Measurements from ENCODE around the gene CALN1.

- TF ChIP-seq, protein P1, sequence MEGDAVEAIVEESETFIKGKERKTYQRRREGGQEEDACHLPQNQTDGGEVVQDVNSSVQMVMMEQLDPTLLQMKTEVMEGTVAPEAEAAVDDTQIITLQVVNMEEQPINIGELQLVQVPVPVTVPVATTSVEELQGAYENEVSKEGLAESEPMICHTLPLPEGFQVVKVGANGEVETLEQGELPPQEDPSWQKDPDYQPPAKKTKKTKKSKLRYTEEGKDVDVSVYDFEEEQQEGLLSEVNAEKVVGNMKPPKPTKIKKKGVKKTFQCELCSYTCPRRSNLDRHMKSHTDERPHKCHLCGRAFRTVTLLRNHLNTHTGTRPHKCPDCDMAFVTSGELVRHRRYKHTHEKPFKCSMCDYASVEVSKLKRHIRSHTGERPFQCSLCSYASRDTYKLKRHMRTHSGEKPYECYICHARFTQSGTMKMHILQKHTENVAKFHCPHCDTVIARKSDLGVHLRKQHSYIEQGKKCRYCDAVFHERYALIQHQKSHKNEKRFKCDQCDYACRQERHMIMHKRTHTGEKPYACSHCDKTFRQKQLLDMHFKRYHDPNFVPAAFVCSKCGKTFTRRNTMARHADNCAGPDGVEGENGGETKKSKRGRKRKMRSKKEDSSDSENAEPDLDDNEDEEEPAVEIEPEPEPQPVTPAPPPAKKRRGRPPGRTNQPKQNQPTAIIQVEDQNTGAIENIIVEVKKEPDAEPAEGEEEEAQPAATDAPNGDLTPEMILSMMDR (IDR thresholded peaks at IDR 0.05) = no peak
- TF ChIP-seq POLR2AphosphoS5 (IDR thresholded peaks at IDR 0.05) (no peak), POLR2A (IDR thresholded peaks at IDR 0.05) (no peak), EP300 (IDR thresholded peaks at IDR 0.05) (no peak)
Measured at GRCh38 chr7:72055426-72055825, 356.7 kb downstream of the CALN1 start.

All from gastroesophageal sphincter (tissue), 3 donors.